GM18526 (cell line): Measurements from ENCODE around the gene ZNF415.

Source experiments
- POLR2A ChIP-seq: IDR thresholded peaks from 3 replicates; pipeline ENCODE4 v1.6.1; 2011; ENCODE audit not compliant: insufficient read length; ENCODE audit errors: extremely low read depth

ZNF415 gene

GRCh38 chr19:53112286-53112685 is 20.4 kb downstream of the ZNF415 start:
- no peak for TF ChIP-seq POLR2A

GRCh38 chr19:53109527-53109926 is 23.2 kb downstream of the ZNF415 start:
- no peak for TF ChIP-seq POLR2A

- TF ChIP-seq POLR2A = peak; percentile 91
Observed at GRCh38 chr19:53103234-53104203, 29.2 kb downstream of the ZNF415 start, which contains the start of gene ZNF160. Gene ZNF160 (minus strand): TSS chr19:53103422. CDS start chr19:53086276, 17,146 bp downstream.

GRCh38 chr19:53102756-53103233 is 29.9 kb downstream of the ZNF415 start:
- TF ChIP-seq POLR2A = no peak

- no peak for TF ChIP-seq POLR2A
Observed at GRCh38 chr19:53102206-53102755, 30.4 kb downstream of the ZNF415 start.

- no peak for TF ChIP-seq POLR2A
Observed at GRCh38 chr19:53101518-53101917, 31.2 kb downstream of the ZNF415 start.

- TF ChIP-seq POLR2A = no peak
Observed at GRCh38 chr19:53094754-53095575, 37.7 kb downstream of the ZNF415 start.

- TF ChIP-seq POLR2A = no peak
Observed at GRCh38 chr19:53092723-53093122, 40.0 kb downstream of the ZNF415 start.

GRCh38 chr19:53091413-53092254 is 41.1 kb downstream of the ZNF415 start:
- no peak for TF ChIP-seq POLR2A

- TF ChIP-seq POLR2A = no peak
Observed at GRCh38 chr19:53088091-53088490, 44.6 kb downstream of the ZNF415 start.

- TF ChIP-seq POLR2A = no peak
Observed at GRCh38 chr19:53086949-53087348, 45.8 kb downstream of the ZNF415 start.

- no peak for TF ChIP-seq POLR2A
Observed at GRCh38 chr19:53085496-53085895, 47.2 kb downstream of the ZNF415 start.

GRCh38 chr19:53082929-53083328 is 49.8 kb downstream of the ZNF415 start:
- no peak for TF ChIP-seq POLR2A

GRCh38 chr19:53079313-53079924 is 53.3 kb downstream of the ZNF415 start:
- TF ChIP-seq POLR2A = no peak
